A673 (cell line): ENCODE results near the gene LTB4R2.

Experiments used
- EZH2 ChIP-seq: fragments of 200-600 bp; sonication (generic); IDR thresholded peaks from 2 replicates; pipeline ENCODE4 v1.6.1; 2017; ENCODE audit warnings: borderline replicate concordance, low read depth, mild to moderate bottlenecking, mixed read lengths, antibody characterized with exemption, low read length; ENCODE audit not compliant: poor library complexity, severe bottlenecking
- TF ChIP-seq, protein P1 (sequence below): fragments of 300-800, 200-600 bp; sonication (generic); conservative IDR thresholded peaks from 2 replicates; pipeline ENCODE4 v1.5.1; 2017; ENCODE audit warnings: low read depth, mild to moderate bottlenecking, antibody characterized with exemption, low read length, moderate library complexity, mixed read lengths

DNA sequence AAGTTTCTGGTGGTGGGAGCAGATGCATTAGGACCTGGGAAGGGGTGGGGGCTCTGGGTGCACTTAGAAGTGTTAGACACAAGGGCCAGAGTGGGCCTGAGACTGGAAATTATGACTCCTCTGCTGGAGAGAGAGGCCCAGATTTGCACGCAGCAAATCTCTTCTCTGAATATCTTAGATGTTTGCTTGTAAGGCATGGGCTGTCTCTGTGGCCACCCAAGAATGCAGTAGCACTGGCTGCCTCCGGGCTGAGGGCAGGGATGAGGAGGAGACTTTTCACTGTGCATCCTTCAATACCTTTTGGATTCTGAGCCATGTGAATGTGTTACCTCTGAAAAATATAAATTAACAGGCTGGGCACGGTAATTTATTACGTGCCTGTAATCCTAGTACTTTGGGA, 24.6 kb upstream of the LTB4R2 start:
- TF ChIP-seq, protein P1, sequence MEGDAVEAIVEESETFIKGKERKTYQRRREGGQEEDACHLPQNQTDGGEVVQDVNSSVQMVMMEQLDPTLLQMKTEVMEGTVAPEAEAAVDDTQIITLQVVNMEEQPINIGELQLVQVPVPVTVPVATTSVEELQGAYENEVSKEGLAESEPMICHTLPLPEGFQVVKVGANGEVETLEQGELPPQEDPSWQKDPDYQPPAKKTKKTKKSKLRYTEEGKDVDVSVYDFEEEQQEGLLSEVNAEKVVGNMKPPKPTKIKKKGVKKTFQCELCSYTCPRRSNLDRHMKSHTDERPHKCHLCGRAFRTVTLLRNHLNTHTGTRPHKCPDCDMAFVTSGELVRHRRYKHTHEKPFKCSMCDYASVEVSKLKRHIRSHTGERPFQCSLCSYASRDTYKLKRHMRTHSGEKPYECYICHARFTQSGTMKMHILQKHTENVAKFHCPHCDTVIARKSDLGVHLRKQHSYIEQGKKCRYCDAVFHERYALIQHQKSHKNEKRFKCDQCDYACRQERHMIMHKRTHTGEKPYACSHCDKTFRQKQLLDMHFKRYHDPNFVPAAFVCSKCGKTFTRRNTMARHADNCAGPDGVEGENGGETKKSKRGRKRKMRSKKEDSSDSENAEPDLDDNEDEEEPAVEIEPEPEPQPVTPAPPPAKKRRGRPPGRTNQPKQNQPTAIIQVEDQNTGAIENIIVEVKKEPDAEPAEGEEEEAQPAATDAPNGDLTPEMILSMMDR: no peak
- no peak for TF ChIP-seq EZH2
